ENCODE measurements around the gene ARHGAP33.

DNA sequence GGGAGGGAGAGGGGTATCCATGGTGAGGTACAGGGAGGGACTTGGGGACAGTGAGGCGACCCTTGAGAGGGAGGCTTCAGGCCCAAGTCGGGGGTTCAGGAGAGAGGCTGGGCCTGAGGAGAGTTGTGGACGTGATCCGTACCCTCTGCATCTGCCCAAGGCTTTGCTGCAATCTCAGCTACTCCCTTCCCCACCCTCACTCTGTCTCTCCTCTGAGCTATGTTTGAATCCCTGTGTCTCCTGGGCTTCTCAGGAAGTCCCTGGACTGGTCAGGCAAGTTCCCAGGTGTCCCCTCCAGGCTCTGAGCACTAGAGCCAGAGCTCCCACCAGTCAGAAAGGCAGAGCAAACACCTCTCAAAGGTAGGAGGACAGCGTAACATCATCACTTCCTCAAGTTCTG is 25.2 kb upstream of the ARHGAP33 start:
- no peak for TF ChIP-seq CTCF (IDR thresholded peaks at IDR 0.05)
- no peak for TF ChIP-seq POLR2AphosphoS5 (IDR thresholded peaks at IDR 0.05)
- no peak for TF ChIP-seq POLR2A (IDR thresholded peaks at IDR 0.05; ENCODE audit: low read depth)
- TF ChIP-seq EP300 (IDR thresholded peaks at IDR 0.05) = no peak

All from esophagus muscularis mucosa (tissue), 4 donors.